Naive thymus-derived CD8-positive, alpha-beta T cell (primary cell): Measurements from ENCODE around the gene USP9X. TPM values are rescaled to one million over a fixed set of nuclear protein-coding genes. Genes with fewer than 3 reads are reported as not detected.
A peak's percentile ranks its signal among the peaks of the same experiment; 100 is the strongest.

ENCODE experiments used
- ATAC-seq, 2 donors: fragments of 150-1000 bp; cut with Tn5 transposase in 1 of 2; sonication (Bioruptor Pico), chemical (Tn5 transposase) in 1 of 2; 1 replicate in 1 of 2; 2 replicates in 1 of 2; pipeline ENCODE4 v1.10.0; 2021; ENCODE audit warnings: mild to moderate bottlenecking in 2 of 2, moderate library complexity in 2 of 2
- POLR2A ChIA-PET: fragments of 350-600 bp; sonication (Branson Sonifier 250); formaldehyde crosslinking; loops from one replicate; lab custom pipeline; 2021; ENCODE audit warnings: antibody characterized with exemption; lab: Charles Lee
- DNase-seq, 10 donors: peaks; one replicate each; pipeline versions ENCODE4 v3.0.0 to v3.0.0-alpha.2; 2020 to 2022
- H3K27ac Mint-ChIP-seq, 10 donors: one replicate each; pipeline ENCODE4 v1.8.0; 2020 to 2022; ENCODE audit warnings: mild to moderate bottlenecking in 10 of 10, mixed read lengths in 10 of 10, moderate library complexity in 4 of 10, inconsistent platforms in 1 of 10
- H3K27me3 Mint-ChIP-seq, 5 donors: one replicate each; pipeline ENCODE4 v1.8.0; 2021 to 2022; ENCODE audit warnings: mixed read lengths in 5 of 5
- H3K36me3 Mint-ChIP-seq, 3 donors: one replicate each; pipeline ENCODE4 v1.8.0; 2020 to 2022; ENCODE audit warnings: mixed read lengths in 3 of 3, mild to moderate bottlenecking in 2 of 3, inconsistent platforms in 1 of 3
- H3K4me1 Mint-ChIP-seq, 4 donors: one replicate each; pipeline ENCODE4 v1.8.0; 2021 to 2022; ENCODE audit warnings: mixed read lengths in 4 of 4
- H3K4me3 Mint-ChIP-seq, 10 donors: one replicate each; pipeline ENCODE4 v1.8.0; 2020 to 2022; ENCODE audit warnings: mild to moderate bottlenecking in 10 of 10, mixed read lengths in 10 of 10, moderate library complexity in 6 of 10, inconsistent platforms in 1 of 10
- H3K9me3 Mint-ChIP-seq, 9 donors: one replicate each; pipeline ENCODE4 v1.8.0; 2020 to 2022; ENCODE audit warnings: mixed read lengths in 9 of 9, mild to moderate bottlenecking in 3 of 9, inconsistent platforms in 1 of 9, moderate library complexity in 1 of 9
- polyA plus RNA-seq, 3 donors: library from polyadenylated mRNA; unstranded; fragments of 300-500 nt; fragmentation: Illumina TruSeq; gene quantifications; one replicate each; pipeline ENCODE4 v1.2.3, GENCODE V29; 2021
- total RNA-seq, 8 experiments: library from RNA in 2 of 8; stranded (reverse) in 2 of 8; gene quantifications; one replicate each; pipeline ENCODE4 v1.2.3 and lab custom pipeline; 2021 to 2026

The USP9X gene
- total and polyA plus RNA-seq, 5 experiments from 2014 or later: 20.0 to 75.4 (median 27.1) TPM

- H3K9me3 Mint-ChIP-seq: no peaks in the 10 kb centered on the region
- H3K27me3 Mint-ChIP-seq: no peaks in the 10 kb centered on the region
- H3K4me1 Mint-ChIP-seq: no peaks in the 10 kb centered on the region
- DNase-seq (no peak), ATAC-seq (no peak)
- H3K4me3 Mint-ChIP-seq: no peak overlapping the region
- no peaks in the 10 kb centered on the region for H3K36me3 Mint-ChIP-seq
- H3K27ac Mint-ChIP-seq: no peak overlapping the region
- POLR2A ChIA-PET: no interaction called here
These were observed 21.2 kb upstream of the USP9X start for GRCh38 chrX:41064018-41064417.

DNA sequence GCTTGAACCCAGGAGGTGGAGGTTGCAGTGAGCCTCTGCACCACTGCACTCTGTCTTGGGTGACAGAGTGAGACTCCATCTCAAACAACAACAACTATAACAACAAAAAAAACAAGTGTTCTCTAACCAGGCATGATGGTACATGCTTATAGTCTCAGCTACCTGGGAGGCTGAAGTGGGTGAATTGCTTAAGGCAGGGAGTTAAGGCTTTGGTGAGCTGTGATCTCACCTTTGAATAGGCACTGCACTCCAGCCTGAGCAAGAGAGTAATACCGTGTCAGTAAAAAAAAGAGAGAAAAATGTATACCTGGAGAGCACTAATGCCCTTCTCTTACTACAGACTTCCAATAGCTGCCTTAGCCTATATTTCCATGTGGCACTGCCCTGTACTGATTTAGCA lies 18.9 kb upstream of the USP9X start:
- no peak for DNase-seq
- Mint-ChIP-seq H3K36me3 (no peaks in the 10 kb centered on the region), H3K27me3 (no peaks in the 10 kb centered on the region), H3K4me3 (no peak overlapping the region), H3K9me3 (no peaks in the 10 kb centered on the region), H3K27ac (peak overlapping the region in 1 of 10 donors; percentile 22), H3K4me1 (no peaks in the 10 kb centered on the region)
- POLR2A ChIA-PET: no interaction called here
- ATAC-seq: no peak

- DNase-seq (no peak), ATAC-seq (no peak)
- Mint-ChIP-seq H3K36me3 (no peaks in the 10 kb centered on the region), H3K27ac (peak overlapping the region in 1 of 10 donors; percentile 72), H3K4me3 (no peak overlapping the region), H3K27me3 (no peaks in the 10 kb centered on the region), H3K4me1 (no peaks in the 10 kb centered on the region), H3K9me3 (no peaks in the 10 kb centered on the region)
- POLR2A ChIA-PET: no interaction called here
These were observed 18.3 kb upstream of the USP9X start for GRCh38 chrX:41066969-41067368.

DNA sequence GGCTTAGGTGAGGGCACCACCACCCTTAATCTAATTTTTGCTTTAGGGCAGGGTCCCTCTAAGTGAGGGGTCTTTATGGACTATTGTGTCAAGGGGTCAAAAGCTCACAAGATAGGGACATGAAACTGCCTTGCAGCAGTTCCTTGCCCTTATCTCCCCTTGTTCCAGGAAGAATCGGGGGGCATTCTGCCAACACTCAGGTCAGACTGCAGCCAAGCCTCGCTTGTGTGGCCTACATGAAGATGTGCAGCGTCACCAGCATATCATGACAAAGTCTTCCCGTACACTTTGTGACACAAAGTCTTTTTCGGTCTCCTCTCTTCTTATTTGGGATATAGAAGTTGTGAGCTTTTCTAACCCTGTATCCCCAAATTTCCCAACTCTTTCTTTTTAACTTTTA lies 17.5 kb upstream of the USP9X start:
- no peak overlapping the region for H3K27ac Mint-ChIP-seq

GRCh38 chrX:41076742-41077141 lies 8.5 kb upstream of the USP9X start:
- H3K4me1 Mint-ChIP-seq: no peaks in the 10 kb centered on the region
- ATAC-seq (no peak), DNase-seq (no peak)
- no peaks in the 10 kb centered on the region for H3K36me3 Mint-ChIP-seq
- no peak overlapping the region for H3K27ac Mint-ChIP-seq
- no peak overlapping the region for H3K4me3 Mint-ChIP-seq
- H3K9me3 Mint-ChIP-seq: no peaks in the 10 kb centered on the region
- no peaks in the 10 kb centered on the region for H3K27me3 Mint-ChIP-seq
- POLR2A ChIA-PET: no interaction called here

More for the DNA sequence above, 17.5 kb upstream of the USP9X start:
- H3K4me1 Mint-ChIP-seq: no peaks in the 10 kb centered on the region
- no peak for ATAC-seq
- no peak overlapping the region for H3K4me3 Mint-ChIP-seq
- no peak for DNase-seq
- H3K36me3 Mint-ChIP-seq: no peaks in the 10 kb centered on the region
- POLR2A ChIA-PET: interaction anchor here (0.6 kb wide), 1 partner anchor 79 kb away, joined by 3 read pairs; no protein-coding TSS in a partner anchor
- no peaks in the 10 kb centered on the region for H3K9me3 Mint-ChIP-seq
- H3K27me3 Mint-ChIP-seq: no peaks in the 10 kb centered on the region

- H3K9me3 Mint-ChIP-seq: peaks cover 0 to 1% (median 0%) of the 10 kb centered on the region in 9 donors
- no peak overlapping the region for H3K27ac Mint-ChIP-seq
- no peak overlapping the region for H3K4me3 Mint-ChIP-seq
- DNase-seq: no peak
- POLR2A ChIA-PET: no interaction called here
- H3K36me3 Mint-ChIP-seq: no peaks in the 10 kb centered on the region
- no peaks in the 10 kb centered on the region for H3K27me3 Mint-ChIP-seq
- no peak for ATAC-seq
- H3K4me1 Mint-ChIP-seq: peaks cover 0 to 11% (median 2%) of the 10 kb centered on the region in 4 donors
These were observed 3.4 kb upstream of the USP9X start for GRCh38 chrX:41081821-41082220.

- Mint-ChIP-seq H3K36me3 (peaks cover 0 to 3% (median 0%) of the 10 kb centered on the region in 3 donors), H3K27me3 (no peaks in the 10 kb centered on the region), H3K4me3 (no peak overlapping the region), H3K27ac (peak overlapping the region in 1 of 10 donors; percentile 15), H3K4me1 (peaks cover 0 to 14% (median 3%) of the 10 kb centered on the region in 4 donors), H3K9me3 (peaks cover 0 to 1% (median 0%) of the 10 kb centered on the region in 9 donors)
- POLR2A ChIA-PET: no interaction called here
- no peak for ATAC-seq
- no peak for DNase-seq
These were observed 2.5 kb upstream of the USP9X start for GRCh38 chrX:41082783-41083182.

GRCh38 chrX:41084044-41084892 lies 977 bp upstream of the USP9X start:
- Mint-ChIP-seq H3K4me3 (peak overlapping the region; percentile 89 to 97 (median 92)), H3K27ac (peak overlapping the region; percentile 98 to 100 (median 100)), H3K4me1 (peaks cover 0 to 28% (median 11%) of the 10 kb centered on the region in 4 donors), H3K27me3 (no peaks in the 10 kb centered on the region), H3K9me3 (peaks cover 0 to 1% (median 0%) of the 10 kb centered on the region in 9 donors), H3K36me3 (peaks cover 0 to 13% (median 0%) of the 10 kb centered on the region in 3 donors)
- ATAC-seq (peak; percentile 66 to 67), DNase-seq (peak; percentile 92 to 100 (median 96))
- POLR2A ChIA-PET: interaction anchor here (0.6 to 3.7 kb wide), 13 partner anchors 12 to 907 kb away, joined by 3 to 34 read pairs (median 6); partner anchors contain the start of genes DDX3X and MED14

GRCh38 chrX:41085512-41085877 lies 250 bp downstream of the USP9X start:
- POLR2A ChIA-PET: interaction anchor here (0.7 to 3.7 kb wide), 18 partner anchors 9 to 988 kb away, joined by 3 to 34 read pairs (median 4); partner anchors contain the start of genes BCOR, DDX3X and MED14
- peaks cover 0 to 17% (median 0%) of the 10 kb centered on the region in 3 donors for H3K36me3 Mint-ChIP-seq
- ATAC-seq (peak; percentile 46 to 47), DNase-seq (peak; percentile 48 to 90 (median 72))
- H3K9me3 Mint-ChIP-seq: peaks cover 0 to 1% (median 0%) of the 10 kb centered on the region in 9 donors
- H3K4me1 Mint-ChIP-seq: peaks cover 4 to 39% (median 16%) of the 10 kb centered on the region in 4 donors
- H3K27me3 Mint-ChIP-seq: no peaks in the 10 kb centered on the region
- H3K4me3 Mint-ChIP-seq: peak overlapping the region; percentile 80 to 97 (median 92)
- H3K27ac Mint-ChIP-seq: peak overlapping the region; percentile 84 to 100 (median 100)

DNA sequence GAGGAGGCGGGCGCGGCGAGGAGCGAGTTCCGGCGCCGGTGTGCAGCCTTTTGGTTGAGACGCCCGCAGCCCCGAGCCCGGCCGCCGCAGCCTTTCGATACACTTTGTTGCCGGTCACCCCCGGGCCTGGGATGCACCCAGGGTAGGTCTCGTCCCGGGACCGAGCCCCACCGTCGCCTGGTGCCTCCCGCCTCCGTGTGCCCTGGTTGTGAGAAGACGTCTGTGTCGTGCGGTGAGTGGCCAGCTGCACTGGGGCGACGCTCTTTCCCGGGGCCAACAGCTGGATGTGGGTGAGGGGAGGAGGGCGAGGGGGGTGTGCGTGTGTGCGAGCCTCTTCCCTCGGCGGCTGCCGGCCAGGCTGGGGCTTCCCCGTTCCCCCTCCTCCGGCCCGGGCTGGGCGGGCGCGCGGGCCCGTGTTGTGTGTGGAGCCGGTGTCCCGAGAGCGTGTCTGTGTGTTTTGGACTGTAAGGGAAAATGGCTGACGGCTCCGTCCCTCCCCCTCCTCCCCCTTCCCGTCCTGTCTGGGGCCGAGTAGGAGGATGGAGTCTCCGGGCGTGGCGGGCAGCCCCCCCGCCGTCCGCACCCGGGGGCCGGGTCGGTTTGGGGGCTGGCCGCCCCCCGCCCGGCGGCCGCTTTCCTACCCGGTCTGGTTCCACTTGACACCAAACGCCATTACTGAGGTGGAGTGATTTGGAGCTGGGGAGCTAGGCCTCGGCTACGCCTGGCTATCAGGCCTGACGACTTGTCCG lies 807 bp downstream of the USP9X start:
- peaks cover 0 to 17% (median 0%) of the 10 kb centered on the region in 3 donors for H3K36me3 Mint-ChIP-seq
- peak overlapping the region; percentile 89 to 97 (median 92) for H3K4me3 Mint-ChIP-seq
- DNase-seq: peak in 9 of 10 donors; percentile 6 to 61 (median 18)
- H3K27me3 Mint-ChIP-seq: no peaks in the 10 kb centered on the region
- POLR2A ChIA-PET: interaction anchor here (0.7 to 3.7 kb wide), 17 partner anchors 8 to 988 kb away, joined by 3 to 34 read pairs (median 4); partner anchors contain the start of genes BCOR, DDX3X and MED14
- peak in 1 of 2 donors; percentile 1 for ATAC-seq
- peaks cover 6 to 45% (median 21%) of the 10 kb centered on the region in 4 donors for H3K4me1 Mint-ChIP-seq
- H3K9me3 Mint-ChIP-seq: peaks cover 0 to 1% (median 0%) of the 10 kb centered on the region in 9 donors
- H3K27ac Mint-ChIP-seq: peak overlapping the region; percentile 84 to 100 (median 100)

DNA sequence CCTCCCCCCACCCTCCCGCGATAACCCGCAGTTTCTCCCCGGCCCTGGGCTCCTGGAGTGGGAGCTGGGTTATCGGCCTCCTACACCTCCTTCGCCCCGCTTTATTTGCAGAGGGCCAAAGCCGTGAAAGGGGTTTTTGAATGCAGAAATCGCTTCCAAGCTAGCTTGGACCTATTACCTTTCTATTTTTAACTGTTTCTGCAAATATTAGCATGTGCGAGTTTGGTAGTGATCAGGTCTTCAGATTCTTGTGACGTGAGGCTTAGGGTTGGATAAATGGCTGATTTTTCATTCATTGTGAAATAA lies 1.3 kb downstream of the USP9X start:
- Mint-ChIP-seq H3K9me3 (peaks cover 0 to 1% (median 0%) of the 10 kb centered on the region in 9 donors), H3K27me3 (no peaks in the 10 kb centered on the region), H3K27ac (peak overlapping the region; percentile 81 to 100 (median 88)), H3K36me3 (peaks cover 0 to 17% (median 0%) of the 10 kb centered on the region in 3 donors), H3K4me1 (peaks cover 6 to 50% (median 26%) of the 10 kb centered on the region in 4 donors), H3K4me3 (peak overlapping the region; percentile 82 to 96 (median 92))
- DNase-seq (peak in 1 of 10 donors; percentile 36), ATAC-seq (no peak)
- POLR2A ChIA-PET: interaction anchor here (1.6 to 3.7 kb wide), 7 partner anchors 10 to 351 kb away, joined by 4 to 34 read pairs (median 19); partner anchors contain the start of genes DDX3X and MED14

GRCh38 chrX:41087201-41087600 lies 2.0 kb downstream of the USP9X start:
- DNase-seq (no peak), ATAC-seq (no peak)
- peaks cover 0 to 18% (median 0%) of the 10 kb centered on the region in 3 donors for H3K36me3 Mint-ChIP-seq
- peak overlapping the region; percentile 81 to 100 (median 88) for H3K27ac Mint-ChIP-seq
- peaks cover 6 to 56% (median 32%) of the 10 kb centered on the region in 4 donors for H3K4me1 Mint-ChIP-seq
- peak overlapping the region; percentile 82 to 96 (median 92) for H3K4me3 Mint-ChIP-seq
- H3K9me3 Mint-ChIP-seq: peaks cover 0 to 1% (median 0%) of the 10 kb centered on the region in 9 donors
- H3K27me3 Mint-ChIP-seq: no peaks in the 10 kb centered on the region
- POLR2A ChIA-PET: interaction anchor here (1.6 to 3.7 kb wide), 3 partner anchors 13 to 77 kb away, joined by 4 to 28 read pairs (median 4); no protein-coding TSS in a partner anchor
